Measurements from ENCODE around the gene ZNF804B. TPM values are rescaled to one million over a fixed set of nuclear protein-coding genes. Genes with fewer than 3 reads are reported as not detected.

The ZNF804B gene
- total RNA-seq, 1 experiment from 2014 or later: not detected

GRCh38 chr7:89029864-89030263, 270.4 kb downstream of the ZNF804B start:
- in situ Hi-C loops (cut with HindIII; ENCODE audit: low pct_unique_long_range_greater_than_20kb, low sequenced_read_pairs): no loop called here
- no peak for DNase-seq (ENCODE audit: low read depth)

- no peak for DNase-seq (ENCODE audit: low read depth)
- in situ Hi-C loops (cut with HindIII; ENCODE audit: low pct_unique_long_range_greater_than_20kb, low sequenced_read_pairs): no loop called here
Observed at GRCh38 chr7:89041240-89041639, 281.7 kb downstream of the ZNF804B start.

GRCh38 chr7:89042940-89043339, 283.4 kb downstream of the ZNF804B start:
- DNase-seq (ENCODE audit: low read depth): no peak
- in situ Hi-C loops (cut with HindIII; ENCODE audit: low pct_unique_long_range_greater_than_20kb, low sequenced_read_pairs): no loop called here

DNA sequence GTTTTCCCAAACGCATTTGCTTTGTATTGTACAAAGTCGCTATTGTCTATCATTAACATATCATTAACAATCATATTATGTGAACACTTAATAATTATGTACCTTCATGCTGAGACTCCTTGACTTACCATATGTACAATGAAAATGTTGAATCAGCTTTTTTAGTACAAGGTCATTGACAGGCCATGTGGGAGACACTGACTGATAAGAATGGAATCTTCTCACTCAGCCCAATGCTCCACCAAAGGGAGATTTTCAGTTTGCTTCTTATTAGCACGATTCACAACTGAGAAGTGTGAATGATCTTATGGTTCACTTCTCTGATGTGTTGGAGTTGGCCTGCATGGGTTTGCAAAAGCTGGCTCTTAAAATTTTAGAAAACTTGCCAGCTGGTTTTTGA, 289.5 kb downstream of the ZNF804B start:
- DNase-seq (ENCODE audit: low read depth): no peak
- in situ Hi-C loops (cut with HindIII; ENCODE audit: low pct_unique_long_range_greater_than_20kb, low sequenced_read_pairs): no loop called here

GRCh38 chr7:89053130-89053529, 293.6 kb downstream of the ZNF804B start:
- no peak for DNase-seq (ENCODE audit: low read depth)
- in situ Hi-C loops (cut with HindIII; ENCODE audit: low pct_unique_long_range_greater_than_20kb, low sequenced_read_pairs): no loop called here

GRCh38 chr7:89054361-89054760, 294.9 kb downstream of the ZNF804B start:
- in situ Hi-C loops (cut with HindIII; ENCODE audit: low pct_unique_long_range_greater_than_20kb, low sequenced_read_pairs): no loop called here
- no peak for DNase-seq (ENCODE audit: low read depth)

GRCh38 chr7:89060234-89060633, 300.7 kb downstream of the ZNF804B start:
- in situ Hi-C loops (cut with HindIII; ENCODE audit: low pct_unique_long_range_greater_than_20kb, low sequenced_read_pairs): no loop called here
- no peak for DNase-seq (ENCODE audit: low read depth)

- DNase-seq (ENCODE audit: low read depth): no peak
- in situ Hi-C loops (cut with HindIII; ENCODE audit: low pct_unique_long_range_greater_than_20kb, low sequenced_read_pairs): no loop called here
Observed at GRCh38 chr7:89064831-89065230, 305.3 kb downstream of the ZNF804B start.

DNA sequence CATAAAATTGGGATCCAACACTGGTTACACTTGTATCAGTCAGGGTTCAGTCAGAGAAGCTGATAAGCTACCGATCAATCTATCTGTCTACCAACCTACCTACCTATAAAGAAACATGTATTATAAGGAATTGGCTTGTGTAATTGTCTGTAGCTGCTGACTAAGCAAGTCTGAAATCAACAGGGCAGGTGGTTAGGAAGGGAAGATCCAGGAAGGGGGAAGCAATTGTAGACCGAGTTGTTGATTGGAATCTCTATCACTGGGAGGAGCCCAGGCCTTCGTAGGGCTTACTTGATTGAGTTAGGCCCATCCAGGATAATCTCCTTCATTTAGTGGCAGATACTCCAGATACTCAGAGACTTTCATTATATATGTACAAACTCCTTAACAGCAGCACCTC, 307.5 kb downstream of the ZNF804B start:
- no peak for DNase-seq (ENCODE audit: low read depth)
- in situ Hi-C loops (cut with HindIII; ENCODE audit: low pct_unique_long_range_greater_than_20kb, low sequenced_read_pairs): no loop called here

- in situ Hi-C loops (cut with HindIII; ENCODE audit: low pct_unique_long_range_greater_than_20kb, low sequenced_read_pairs): no loop called here
- no peak for DNase-seq (ENCODE audit: low read depth)
Observed at GRCh38 chr7:89072081-89072480, 312.6 kb downstream of the ZNF804B start.

- DNase-seq (ENCODE audit: low read depth): no peak
- in situ Hi-C loops (cut with HindIII; ENCODE audit: low pct_unique_long_range_greater_than_20kb, low sequenced_read_pairs): no loop called here
Observed at GRCh38 chr7:89073776-89074175, 314.3 kb downstream of the ZNF804B start.

DNA sequence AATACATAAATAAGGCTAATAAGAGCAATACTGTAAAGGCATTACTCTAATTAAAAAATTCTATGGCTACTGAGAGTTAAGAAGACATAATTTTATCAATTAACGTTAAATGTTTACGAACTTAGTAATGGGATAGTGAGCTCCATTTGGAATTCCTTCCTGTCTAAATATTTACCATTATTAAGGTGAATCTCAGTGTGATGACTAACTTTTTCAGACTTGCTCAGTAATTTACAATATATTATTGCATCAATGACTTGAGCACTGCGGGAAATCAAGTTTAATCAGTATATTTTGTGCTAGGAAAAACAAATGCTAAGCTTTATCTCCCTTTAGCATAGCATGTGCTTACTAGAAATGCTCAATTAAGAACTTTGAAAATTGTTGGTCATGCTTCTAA, 318.5 kb downstream of the ZNF804B start:
- no peak for DNase-seq (ENCODE audit: low read depth)
- in situ Hi-C loops (cut with HindIII; ENCODE audit: low pct_unique_long_range_greater_than_20kb, low sequenced_read_pairs): no loop called here

GRCh38 chr7:89085580-89085979, 326.1 kb downstream of the ZNF804B start:
- no peak for DNase-seq (ENCODE audit: low read depth)
- in situ Hi-C loops (cut with HindIII; ENCODE audit: low pct_unique_long_range_greater_than_20kb, low sequenced_read_pairs): no loop called here

- in situ Hi-C loops (cut with HindIII; ENCODE audit: low pct_unique_long_range_greater_than_20kb, low sequenced_read_pairs): no loop called here
- no peak for DNase-seq (ENCODE audit: low read depth)
Observed at GRCh38 chr7:89091550-89091949, 332.1 kb downstream of the ZNF804B start.

DNA sequence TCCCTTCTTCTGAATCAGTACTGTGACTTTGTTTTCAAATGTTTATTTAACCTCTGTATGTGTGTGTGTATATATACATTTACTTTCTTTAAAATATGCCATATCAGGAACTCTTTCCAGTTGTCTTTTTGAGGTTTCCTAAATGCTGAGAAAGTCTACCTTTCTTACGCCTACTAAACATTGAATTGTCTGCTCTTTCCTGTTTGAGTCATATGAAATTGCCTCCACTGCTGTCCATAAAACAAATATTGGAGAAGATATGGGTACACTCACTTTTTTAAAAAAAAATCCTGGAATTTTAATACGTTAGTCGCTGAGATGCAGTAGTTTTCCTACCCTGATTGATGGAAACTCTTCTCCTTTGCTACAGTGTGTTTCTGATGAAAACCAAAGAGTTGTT, 334.8 kb downstream of the ZNF804B start:
- in situ Hi-C loops (cut with HindIII; ENCODE audit: low pct_unique_long_range_greater_than_20kb, low sequenced_read_pairs): no loop called here

GRCh38 chr7:89103564-89103963, 344.1 kb downstream of the ZNF804B start:
- in situ Hi-C loops (cut with HindIII; ENCODE audit: low pct_unique_long_range_greater_than_20kb, low sequenced_read_pairs): no loop called here
- no peak for DNase-seq (ENCODE audit: low read depth)

More for the DNA sequence above, 334.8 kb downstream of the ZNF804B start:
- DNase-seq (ENCODE audit: low read depth): no peak

DNA sequence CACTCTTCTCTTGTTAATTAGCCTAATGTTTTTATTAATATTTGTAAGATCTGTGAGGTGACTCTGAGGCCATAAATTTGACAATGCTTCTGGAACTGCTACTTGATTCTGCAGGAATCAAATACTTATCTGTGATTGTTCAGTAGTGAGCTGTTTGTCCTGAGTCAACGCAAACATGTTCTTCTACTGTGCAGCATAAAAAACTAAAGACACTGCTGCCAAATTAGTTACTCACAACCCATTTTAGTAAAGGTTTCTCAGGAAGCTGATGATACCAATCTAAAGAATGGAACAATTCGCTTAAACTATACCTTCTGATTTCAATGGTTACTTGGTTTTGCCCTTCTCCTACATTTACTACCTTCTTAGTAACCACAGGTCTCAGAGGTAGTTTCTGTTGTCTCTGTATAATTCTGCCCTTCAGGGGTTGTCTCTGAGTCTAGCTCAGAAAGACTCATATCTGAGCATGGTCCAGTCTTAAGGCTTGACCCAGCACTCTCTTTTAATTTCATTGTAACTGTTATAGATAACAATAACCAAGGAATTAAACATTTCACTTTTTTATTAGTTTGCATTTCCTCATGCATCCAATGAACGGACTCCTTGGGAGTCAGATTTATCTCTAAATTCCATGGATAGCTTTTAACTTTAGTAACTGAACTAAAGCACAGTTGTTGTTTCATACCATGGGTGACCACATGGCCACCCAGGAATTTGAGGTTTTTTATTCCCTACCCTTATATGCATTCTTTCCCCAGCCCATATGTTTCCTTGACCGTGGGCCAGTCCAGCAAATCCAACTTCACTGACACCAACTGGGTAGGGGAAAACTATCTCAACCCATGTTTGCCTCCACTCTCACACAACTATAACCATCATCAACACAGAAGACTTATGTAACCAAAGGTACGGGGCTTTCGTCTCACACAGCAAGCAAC, 345.5 kb downstream of the ZNF804B start:
- in situ Hi-C loops (cut with HindIII; ENCODE audit: low pct_unique_long_range_greater_than_20kb, low sequenced_read_pairs): no loop called here
- no peak for DNase-seq (ENCODE audit: low read depth)

- in situ Hi-C loops (cut with HindIII; ENCODE audit: low pct_unique_long_range_greater_than_20kb, low sequenced_read_pairs): no loop called here
- DNase-seq (ENCODE audit: low read depth): no peak
Observed at GRCh38 chr7:89123871-89124270, 364.4 kb downstream of the ZNF804B start.

GRCh38 chr7:89129600-89130375, 370.3 kb downstream of the ZNF804B start:
- no peak for DNase-seq (ENCODE audit: low read depth)
- in situ Hi-C loops (cut with HindIII; ENCODE audit: low pct_unique_long_range_greater_than_20kb, low sequenced_read_pairs): no loop called here
